HG03439 (cell line): Measurements from ENCODE around the gene GGA2.
"Not testable (repeated sequence)": the region's sequence is repeated elsewhere in the genome, so short reads cannot be mapped to it uniquely, and the experiment has no call there.

Source experiments
- ATAC-seq: cut with Tn5 transposase; IDR thresholded peaks from one replicate; pipeline ENCODE4 v1.9.1; 2021; ENCODE audit warnings: mild to moderate bottlenecking, moderate library complexity; ENCODE audit not compliant: unreplicated experiment

Gene GGA2

DNA sequence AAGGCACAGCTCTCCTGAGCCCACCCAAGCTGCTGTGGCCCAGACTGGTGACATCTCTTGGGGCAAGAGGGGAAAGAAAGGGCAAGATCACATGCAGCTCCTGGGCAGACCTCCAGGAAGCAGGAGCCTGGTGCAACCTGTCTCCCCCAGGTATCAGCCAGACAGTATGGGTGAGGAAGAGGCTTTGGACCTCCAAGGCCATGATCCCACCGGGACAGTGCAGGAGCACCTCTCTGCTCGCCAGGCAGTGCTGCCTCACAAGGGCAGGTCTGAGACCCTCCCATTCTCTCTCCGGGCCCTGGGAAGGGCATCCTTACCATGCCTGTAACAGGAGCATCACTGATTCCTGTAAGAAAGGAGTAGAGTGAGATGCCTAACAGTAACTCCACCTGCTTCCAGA is 31.7 kb downstream of the GGA2 start:
- no peak for ATAC-seq

DNA sequence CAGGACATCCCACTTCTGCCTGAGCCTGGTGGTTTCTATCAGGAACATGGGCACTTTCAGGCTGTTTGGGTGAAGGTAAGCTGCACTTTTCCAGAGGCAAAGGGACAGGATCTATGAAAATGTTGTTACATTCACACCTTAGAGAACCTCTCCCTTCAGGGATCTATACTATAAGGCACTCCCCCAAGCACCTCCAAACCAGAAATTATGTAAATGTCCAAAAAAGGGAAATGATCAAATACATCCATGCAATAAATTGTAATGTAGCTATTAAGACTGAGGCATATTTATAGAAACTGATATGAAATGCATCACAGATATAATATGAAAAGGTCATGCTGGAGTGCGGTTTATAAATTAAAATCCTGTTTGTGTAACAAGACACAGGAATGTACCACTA is 34.0 kb downstream of the GGA2 start:
- ATAC-seq = no peak

DNA sequence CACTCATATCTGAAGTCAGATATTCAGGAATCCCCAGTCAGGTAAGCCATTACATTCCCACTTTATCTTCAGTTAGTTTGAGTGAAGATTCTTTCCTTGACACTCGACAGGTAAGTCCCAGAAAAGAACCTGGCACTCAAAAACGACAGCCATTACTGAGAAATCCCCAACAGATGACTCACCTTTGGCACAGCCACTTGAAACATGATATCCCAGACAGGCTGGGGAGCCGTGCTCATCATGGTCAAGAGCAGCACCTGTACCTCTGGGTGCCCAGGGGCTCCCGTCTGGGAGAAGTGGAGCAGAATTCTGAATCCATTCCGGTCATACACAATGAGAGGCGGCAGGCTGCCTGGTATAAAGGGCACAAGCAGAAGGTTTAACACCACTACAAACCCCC is 40.5 kb downstream of the GGA2 start:
- no peak for ATAC-seq

DNA sequence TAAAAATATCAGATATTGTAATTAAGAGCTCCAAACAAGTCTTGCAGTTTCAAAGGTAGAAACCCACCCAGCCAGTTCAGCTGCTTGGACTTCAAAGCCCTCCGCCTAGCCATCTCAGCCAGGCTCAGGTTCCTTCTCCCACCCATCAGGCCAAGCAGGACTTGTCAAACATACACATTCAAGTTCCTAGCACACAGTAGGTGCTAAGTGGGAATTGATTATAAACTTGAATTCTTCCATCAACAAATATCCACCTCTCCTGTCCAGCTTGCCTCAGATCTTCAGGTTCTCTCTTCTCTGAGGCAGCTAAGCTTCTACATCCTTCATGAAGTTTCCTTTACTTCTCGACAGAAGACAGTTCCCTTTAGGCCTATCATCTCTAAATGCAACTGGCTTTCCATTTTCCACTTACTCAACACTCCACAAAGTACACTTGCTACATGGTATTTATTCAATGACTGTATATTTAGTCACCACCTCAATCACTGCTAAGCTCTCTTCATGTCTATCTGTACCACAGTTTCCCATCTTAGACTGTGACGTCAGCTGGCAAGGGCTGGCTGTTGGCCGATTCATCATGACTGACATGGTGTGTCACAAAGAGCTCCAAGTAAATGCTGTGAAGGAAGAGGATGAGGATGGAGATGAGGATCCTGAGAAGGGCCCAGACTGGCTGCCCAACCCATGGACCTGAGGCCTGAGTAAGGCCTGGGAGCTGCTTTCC is 44.0 kb downstream of the GGA2 start:
- ATAC-seq = no peak

DNA sequence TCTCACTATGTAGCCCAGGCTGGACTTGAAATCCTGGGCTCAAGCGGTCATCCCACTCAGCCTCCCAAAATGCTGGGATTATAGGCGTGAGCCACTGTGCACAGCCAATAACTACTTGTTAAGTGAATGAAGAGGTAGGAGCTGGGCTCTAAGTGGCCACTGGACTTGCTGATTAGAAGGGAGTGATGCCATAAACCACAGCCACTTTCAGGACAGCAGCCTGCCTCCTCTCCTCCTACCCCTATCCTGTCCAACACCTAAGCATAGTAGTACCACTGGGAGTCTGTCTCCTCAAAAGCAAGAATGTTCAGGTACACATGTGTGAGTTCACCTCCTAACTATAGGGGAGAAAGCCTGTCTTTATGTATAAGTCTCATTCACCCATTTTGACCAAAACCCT is 45.1 kb downstream of the GGA2 start:
- ATAC-seq = no peak

DNA sequence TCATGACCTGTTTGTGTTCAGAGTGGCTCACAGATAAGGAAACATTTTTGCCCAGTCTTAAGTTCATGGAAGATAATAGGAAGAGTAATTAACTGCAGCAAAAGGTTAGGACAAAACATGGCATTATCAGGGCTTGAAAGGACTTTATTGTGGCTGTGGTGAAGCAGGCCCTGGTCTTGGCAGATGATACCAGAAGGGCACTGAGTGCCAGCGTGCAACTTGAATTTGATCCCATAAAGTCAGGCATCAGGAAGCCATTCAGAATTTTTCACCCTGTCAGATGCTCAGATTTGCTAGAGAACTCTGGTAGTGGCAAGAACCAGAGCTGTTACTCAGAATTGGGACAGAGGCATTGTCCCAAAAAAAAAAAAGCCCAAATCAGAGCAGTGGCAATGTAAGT is 46.1 kb downstream of the GGA2 start:
- no peak for ATAC-seq

DNA sequence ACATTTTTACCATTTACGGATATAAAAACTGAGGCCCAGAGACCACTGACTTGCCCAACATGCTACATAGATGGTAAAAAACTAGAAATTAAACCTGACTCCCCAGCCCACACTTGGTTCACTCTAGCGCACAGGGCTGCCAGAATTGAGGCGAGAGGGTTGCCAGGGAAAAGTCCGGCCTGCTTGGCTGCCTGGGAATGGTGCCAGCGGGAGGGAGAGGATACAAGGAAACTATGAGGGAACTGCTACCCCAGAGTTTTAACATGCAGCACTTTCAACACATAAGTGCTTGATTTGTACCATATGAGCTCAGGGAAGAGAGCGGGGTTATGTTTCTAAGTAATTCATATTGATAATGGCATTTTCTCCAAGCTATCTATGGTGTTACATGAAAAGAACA is 47.3 kb downstream of the GGA2 start:
- not testable (repeated sequence) for ATAC-seq

DNA sequence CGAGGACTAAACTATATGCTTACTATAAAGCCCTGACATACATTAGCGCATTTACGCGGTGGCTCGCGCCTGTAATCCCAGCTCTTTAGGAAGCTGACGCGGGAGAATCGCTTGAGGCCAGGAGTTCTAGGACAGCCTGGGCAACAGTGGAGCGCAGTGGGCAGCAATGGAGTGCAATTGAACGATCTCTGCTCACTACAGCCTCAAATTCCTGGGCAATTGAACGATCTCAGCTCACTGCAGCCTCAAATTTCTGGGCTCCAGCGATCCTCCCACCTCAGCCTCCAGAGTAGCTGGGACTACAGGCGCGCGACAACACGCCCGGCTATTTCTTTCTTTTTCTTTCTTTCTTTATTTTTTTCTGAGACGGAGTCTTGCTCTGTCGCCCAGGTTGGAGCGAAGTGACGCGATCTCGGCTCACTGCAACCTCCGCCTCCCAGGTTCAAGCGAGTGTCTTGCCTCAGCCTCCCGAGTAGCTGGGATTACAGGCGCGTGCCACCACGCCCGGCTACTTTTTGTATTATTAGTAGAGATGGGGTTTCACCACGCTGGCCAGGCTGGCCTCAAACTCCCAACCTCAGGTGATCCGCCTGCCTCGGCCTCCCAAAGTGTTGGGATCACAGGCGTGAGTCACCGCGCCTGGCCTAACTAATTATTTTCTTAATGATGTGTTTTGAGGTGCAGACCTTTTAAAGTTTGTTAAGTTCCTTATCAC is 56.8 kb downstream of the GGA2 start:
- ATAC-seq = no peak

DNA sequence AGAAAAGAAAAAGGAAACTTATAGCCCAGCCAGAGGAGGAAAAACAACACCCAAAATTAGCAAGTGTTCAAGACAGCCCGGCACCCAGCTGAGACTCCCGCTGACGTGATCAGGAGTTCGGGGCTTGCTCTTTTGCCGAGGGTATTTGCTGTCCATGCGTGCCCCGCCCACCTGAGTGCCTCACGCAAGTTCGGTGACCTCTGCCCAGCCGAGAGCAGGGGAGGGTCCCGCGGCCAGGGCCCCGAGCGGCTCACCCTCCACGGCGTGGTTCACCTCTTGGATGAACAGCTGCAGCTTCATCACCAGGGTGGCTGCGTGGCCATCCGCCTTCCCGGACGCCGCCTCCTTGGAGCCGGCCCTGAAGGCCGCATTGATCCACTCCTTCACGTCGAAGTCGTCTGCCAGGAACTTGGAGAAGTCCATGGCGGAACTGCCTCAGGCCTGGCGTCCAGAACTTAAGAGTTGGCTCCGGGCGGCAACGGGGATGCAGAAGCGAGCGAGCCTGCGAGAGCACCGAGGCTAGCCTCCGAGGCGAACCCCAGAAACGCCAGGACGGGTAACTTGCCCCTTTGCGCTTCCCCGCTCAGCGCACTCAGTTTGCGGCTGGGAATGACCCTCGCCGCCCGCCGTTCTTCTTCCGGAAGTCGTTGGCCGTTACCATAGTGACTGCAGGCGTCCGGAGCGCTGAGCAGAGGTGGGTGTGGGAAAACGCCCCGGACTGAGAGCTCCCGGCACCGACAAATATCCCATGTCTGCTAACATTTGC is 57.5 kb downstream of the GGA2 start, which contains the start of gene COG7:
COG7 (minus strand) TSS at position 618 of the 766 bp plus-strand sequence; CDS start at position 423, 195 bp downstream.
- peak; percentile 83 for ATAC-seq

DNA sequence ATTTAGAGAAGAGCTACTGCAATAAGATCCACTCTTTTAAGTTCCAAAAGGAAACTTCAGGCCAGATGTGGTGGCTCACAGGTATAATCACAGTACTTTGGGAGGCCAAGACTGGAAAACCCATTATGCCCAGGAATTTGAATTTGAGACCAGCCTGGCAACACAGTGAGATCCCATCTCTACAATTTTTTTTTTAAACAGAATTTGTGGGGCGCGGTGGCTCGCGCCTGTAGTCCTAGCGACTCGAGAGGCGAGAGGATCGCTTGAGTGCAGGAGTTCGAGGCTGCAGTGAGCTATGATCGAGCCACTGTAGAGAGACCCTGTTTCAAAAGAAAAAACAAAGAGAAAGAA is 58.1 kb downstream of the GGA2 start:
- ATAC-seq = no peak

DNA sequence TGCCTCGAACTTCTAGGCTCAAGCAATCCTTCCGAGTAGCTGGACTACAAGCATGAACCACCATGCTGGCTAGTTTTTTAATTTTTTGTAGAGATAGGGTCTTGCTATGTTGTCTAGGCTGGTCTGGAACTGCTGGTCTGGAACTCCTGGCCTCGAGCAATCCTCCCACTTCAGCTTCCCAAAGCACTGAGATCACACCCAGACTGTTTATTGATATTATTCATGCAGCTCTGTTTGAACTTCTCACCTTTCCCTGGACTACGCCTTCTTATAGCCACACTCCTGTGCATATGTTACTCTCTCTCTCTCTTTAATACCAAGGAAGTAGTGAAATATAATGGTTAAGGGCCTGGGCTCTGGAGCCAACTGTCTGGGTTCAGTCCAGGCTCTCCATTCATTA is 61.9 kb downstream of the GGA2 start:
- no peak for ATAC-seq

DNA sequence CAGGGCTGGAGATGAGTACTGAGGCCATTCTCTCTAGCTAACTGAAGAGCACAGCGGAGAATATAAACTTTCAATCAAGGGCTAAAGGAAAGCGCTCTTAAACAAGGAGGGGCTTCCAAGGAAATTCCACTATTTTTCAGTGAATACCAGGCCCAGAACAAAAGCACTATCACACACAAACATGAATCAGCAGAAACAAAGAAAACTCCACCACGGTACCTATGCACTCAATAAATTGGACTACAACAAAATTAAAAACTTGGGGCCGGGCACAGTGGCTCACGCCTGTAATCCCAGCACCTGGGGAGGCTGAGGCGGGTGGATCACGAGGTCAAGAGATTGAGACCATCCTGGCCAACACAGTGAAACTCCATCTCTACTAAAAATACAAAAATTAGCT is 72.8 kb downstream of the GGA2 start:
- ATAC-seq = not testable (repeated sequence)

DNA sequence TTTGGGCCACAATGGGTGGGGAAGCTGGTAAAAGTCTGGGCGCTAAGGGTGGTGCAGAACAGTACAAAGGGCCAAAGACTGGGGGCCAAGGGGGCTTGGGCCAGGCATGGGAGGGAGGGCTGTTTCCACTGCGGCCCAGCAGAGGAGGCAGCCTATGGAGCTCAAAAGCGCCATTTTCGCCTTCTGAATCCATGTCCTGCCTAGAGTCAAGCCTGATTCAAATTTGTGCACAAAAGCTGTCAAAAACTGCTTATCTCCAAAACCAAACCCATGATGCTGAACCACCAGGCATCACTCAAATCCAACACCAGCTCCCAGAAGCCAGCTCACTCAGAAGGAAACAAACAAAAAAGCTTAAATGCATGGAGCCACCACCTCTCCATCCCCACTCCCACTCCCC is 73.3 kb downstream of the GGA2 start:
- ATAC-seq = no peak

DNA sequence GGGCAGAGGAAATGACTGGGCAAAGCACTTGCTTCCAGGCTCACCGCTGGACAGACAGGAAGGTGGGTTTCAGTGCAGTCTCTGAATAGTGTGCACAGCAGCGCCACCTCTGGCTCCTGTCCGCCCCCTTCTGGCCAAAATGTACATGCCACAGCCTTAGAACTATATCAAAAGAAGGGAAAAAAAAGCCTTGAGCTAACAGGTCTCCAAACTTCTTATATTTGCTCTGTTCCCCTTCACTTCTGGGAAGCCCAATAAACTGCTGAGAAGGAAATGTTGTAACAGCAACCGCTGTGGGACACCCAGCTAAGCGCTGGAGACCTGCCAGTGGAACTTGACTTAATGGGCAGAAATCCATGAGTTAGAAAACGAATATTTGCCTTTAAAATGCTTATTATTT is 74.8 kb downstream of the GGA2 start:
- ATAC-seq = no peak

DNA sequence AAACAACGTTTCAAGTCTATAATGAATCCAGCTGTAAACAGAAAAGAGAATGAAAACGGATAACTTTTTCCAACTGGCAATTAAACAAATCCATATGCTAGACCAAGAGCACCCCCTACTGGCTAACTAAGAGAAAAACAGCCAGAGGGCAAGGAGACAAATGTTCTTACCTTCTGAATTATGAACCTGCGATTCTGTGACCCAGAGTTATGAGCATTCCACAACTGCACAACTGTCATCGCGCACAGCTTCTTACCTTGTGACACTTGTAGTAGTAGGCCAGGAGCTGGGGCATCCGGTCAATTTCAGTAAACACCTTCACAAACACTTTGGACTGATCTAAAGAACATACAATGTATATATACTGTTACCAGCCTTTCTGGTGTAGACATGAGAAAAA is 75.9 kb downstream of the GGA2 start:
- ATAC-seq = no peak

DNA sequence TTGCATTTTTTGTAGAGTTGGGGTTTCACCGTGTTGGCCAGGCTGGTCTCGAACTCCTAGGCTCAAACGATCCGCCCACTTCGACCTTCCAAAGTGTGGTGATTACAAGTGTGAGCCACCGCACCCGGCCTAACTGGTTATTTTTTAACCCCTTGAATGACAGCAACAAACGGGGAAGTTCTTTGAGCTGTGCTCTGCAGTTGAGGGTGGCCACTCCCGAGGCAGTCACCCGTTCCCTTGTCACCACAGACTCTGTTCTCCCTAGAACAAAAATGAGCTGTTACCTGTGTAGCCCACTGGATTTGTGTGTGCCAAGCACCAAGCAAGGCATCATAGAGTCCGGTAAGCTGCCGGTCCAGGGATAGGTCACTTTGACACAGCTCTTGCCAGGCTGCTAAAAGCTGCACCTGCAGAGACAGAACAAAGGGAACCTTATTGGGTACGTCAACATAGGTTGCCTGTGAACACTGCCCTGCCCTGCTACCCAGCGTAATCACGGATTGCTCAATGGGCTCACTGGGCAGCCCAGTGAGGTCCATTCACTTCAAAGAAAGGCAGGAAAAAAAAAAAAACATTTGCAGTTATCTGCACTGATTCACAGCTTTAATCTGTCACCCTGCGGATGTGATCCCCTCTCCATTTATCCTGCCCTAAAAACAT is 76.9 kb downstream of the GGA2 start:
- ATAC-seq = no peak

DNA sequence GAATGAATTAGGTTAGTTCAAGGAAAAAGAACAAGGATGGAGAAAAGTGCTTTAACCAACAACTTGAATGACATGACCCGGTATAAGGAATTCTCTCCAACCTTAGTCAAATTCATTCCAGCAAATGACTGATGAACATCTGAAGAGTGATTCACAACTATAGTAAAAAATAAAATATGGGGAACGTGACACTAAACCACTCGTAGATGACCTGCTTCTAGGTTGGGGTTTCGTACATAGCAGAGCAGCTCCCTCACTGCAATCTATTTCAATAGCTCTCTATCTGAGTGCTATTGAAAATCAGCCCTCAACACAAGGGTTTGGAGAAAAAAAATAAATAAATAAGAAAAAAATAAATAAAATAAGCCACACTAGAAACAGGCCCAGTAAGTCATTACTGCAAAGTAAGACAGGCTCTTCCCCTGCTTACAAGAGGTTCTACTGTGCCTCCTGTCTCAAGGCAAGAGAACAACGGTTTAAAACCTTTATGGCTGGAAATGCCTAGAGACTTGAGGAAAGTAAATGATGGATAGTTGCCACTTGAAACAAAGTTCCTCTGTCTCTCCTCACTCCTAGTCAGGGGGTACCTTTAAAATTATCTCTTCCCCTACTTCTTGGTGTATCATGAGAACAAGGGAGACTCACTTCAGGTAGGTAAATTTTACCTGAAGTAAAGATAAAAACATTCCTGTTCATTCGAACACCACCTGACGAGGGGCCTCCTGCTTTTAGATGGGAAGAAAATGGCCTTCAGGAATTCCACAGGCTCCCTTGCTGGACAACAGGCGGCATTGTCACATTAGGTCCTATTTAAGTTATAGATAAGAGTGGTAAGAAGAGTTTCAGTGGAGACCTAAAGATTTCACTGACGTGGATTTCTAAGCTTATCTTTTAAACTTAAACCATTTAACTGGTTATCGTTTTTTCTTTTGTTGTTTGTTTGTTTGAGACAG is 77.8 kb downstream of the GGA2 start:
- ATAC-seq = no peak

DNA sequence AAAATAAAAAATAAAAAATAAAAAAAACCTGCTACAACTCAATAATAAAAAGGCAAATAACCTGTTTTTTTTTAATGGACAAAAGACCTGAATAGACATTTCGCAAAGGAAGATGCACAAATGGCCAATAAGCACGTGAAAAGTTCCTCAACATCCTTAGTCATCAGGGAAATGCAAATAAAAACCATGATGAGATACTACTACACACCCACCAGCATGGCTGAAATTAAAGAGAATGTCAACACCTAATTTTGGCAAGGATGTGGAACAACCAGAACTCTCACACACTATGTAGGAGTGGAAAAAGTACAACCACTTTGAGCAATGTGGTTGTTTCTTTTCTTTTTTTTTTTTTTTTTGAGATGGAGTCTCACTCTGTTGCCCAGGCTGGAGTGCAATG is 81.9 kb downstream of the GGA2 start:
- ATAC-seq = no peak

DNA sequence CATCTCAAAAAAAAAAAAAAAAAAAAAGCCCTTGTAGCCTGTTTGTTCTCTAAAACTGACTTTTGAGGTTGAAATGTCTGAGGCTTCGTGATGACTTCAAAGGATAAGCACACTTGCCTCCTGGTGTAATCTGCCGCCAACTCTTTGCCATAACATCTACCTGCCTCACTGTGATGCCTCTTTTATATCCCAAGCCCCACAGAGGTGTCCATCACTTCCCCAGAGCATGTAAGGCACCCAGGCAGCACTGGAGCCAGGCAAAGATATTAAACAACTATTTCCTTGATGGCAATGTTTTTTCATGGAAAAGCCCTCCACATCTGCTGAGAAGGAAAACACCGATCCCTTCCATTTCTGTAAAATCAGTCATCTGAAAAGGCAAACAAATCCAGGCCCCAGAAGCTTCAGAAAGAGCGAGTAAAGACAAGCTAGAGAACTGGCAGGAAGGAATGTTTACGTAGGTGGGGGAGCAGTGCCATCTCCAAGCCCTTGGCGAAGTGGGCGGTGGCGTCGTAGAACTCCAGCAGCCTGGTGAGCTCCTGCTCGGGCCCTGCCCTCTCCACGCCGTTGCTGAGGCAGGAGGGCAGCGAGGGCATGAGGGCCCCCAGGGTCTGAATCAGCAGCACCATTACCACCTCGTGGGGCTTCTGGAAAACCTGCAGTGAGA is 85.9 kb downstream of the GGA2 start:
- ATAC-seq = no peak
